Stimulated activated CD4-positive, alpha-beta T cell treated with anti-CD3 and anti-CD28 coated beads, Interleukin-4, amount 100 ng/mL, for 24 hours (primary cell): ENCODE measurements around the gene MIF4GD.

Experiments used
- DNase-seq: peaks from one replicate; pipeline ENCODE4 v3.0.0-alpha.2; 2020

Gene MIF4GD

DNA sequence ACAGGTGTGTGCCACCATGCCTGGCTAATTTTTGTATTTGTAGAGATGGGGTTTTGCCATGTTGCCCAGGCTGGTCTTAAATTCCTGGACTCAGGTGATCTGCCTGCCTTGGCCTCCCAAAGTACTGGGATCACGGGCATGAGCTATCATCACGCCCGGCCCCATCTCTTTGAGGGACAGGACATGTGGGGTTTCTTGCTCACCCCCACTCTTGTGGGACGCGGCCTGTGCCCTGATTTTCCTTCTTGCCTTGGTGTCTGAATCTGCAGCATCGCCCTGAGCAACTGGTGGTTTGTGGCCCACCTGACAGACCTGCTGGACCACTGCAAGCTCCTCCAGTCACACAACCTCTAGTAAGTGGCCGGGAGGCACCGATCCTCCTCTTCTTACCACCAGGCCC lies 40.0 kb downstream of the MIF4GD start:
- no peak for DNase-seq

DNA sequence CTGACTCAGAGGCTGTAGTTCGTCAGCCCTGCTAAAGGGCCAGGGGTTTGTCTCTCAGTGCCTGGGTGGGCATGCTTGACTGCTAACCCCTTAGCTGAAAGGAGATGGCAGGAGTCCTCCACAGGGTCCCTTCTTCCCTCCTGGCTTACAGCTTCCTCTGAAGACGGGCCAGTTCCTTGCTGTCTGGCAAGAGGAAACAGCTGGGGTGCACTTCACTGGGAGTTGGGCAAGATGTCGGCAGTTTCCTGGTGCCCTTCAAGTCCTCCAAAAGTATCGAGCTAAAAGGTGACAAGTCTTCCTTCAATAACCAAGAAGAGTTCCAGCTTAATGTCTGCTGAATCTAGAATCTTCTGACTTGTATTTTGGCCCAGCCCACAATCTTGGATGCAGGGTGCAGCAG lies 42.2 kb downstream of the MIF4GD start:
- no peak for DNase-seq

DNA sequence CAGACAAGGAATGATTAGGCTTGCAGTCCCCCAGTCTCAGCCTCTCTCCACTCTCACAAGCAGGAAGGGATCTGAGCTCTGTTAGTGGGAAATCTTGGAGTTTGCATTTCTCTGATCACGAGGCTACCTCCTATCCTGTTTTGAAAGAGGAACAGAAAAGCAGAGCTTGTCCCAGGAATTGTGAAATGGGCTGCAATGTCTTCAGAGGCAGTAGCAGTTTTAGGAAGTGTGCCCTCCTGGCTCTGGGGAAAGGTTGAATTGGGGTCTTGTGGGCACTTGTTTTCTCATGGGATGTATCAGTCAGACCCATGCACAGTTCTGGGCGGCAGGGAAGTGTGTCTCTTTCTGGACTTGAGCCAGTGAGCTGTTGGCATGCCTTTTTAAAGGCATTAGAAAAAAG lies 42.7 kb downstream of the MIF4GD start:
- DNase-seq, result no peak

GRCh38 chr17:75227729-75228128 lies 43.3 kb downstream of the MIF4GD start:
- DNase-seq, result no peak

- no peak for DNase-seq
Observed at GRCh38 chr17:75225016-75225415, 46.0 kb downstream of the MIF4GD start.

GRCh38 chr17:75219815-75220214 lies 51.2 kb downstream of the MIF4GD start:
- DNase-seq, result no peak

- no peak for DNase-seq
Observed at GRCh38 chr17:75218131-75218530, 52.9 kb downstream of the MIF4GD start.
